Lower leg skin (tissue), 3 donors: ENCODE results near the gene CAMK2G.

Experiments
- POLR2A ChIP-seq, 2 donors: fragments of 450-650 bp; IDR thresholded peaks; one replicate each; pipeline ENCODE4 v1.6.1; 2016 to 2017; ENCODE audit warnings: antibody characterized with exemption in 2 of 2, mild to moderate bottlenecking in 1 of 2, moderate library complexity in 1 of 2
- TF ChIP-seq, protein P1 (sequence below), 3 donors: fragments of 450-650 bp; IDR thresholded peaks; one replicate each; pipeline ENCODE4 v1.5.1; 2016; ENCODE audit warnings: antibody characterized with exemption in 3 of 3, mild to moderate bottlenecking in 3 of 3, moderate library complexity in 2 of 3

DNA sequence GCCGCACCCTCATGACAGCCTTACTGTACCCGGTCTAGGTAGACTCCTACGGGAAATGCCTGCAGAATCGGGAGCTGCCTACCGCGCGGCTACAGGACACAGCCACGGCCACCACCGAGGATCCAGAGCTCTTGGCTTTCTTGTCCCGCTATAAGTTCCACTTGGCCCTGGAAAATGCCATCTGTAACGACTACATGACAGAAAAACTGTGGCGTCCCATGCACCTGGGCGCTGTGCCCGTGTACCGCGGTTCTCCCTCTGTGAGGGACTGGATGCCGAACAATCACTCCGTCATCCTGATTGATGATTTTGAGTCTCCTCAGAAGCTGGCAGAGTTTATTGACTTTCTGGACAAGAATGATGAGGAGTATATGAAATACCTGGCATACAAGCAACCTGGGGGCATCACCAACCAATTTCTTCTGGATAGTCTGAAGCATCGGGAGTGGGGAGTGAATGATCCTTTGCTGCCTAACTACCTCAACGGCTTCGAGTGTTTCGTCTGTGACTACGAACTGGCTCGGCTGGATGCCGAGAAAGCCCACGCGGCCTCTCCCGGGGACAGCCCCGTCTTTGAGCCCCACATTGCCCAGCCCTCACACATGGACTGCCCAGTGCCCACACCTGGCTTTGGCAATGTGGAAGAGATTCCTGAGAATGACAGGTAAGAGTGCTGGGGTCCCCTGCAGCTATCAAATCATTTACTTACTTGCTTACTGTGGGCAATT lies 101.0 kb downstream of the CAMK2G start:
- no peak for TF ChIP-seq POLR2A (IDR thresholded peaks at IDR 0.05)
- TF ChIP-seq, protein P1, sequence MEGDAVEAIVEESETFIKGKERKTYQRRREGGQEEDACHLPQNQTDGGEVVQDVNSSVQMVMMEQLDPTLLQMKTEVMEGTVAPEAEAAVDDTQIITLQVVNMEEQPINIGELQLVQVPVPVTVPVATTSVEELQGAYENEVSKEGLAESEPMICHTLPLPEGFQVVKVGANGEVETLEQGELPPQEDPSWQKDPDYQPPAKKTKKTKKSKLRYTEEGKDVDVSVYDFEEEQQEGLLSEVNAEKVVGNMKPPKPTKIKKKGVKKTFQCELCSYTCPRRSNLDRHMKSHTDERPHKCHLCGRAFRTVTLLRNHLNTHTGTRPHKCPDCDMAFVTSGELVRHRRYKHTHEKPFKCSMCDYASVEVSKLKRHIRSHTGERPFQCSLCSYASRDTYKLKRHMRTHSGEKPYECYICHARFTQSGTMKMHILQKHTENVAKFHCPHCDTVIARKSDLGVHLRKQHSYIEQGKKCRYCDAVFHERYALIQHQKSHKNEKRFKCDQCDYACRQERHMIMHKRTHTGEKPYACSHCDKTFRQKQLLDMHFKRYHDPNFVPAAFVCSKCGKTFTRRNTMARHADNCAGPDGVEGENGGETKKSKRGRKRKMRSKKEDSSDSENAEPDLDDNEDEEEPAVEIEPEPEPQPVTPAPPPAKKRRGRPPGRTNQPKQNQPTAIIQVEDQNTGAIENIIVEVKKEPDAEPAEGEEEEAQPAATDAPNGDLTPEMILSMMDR (IDR thresholded peaks at IDR 0.05) = no peak
